ENCODE data around the gene C11orf97.

Gene C11orf97

GRCh38 chr11:94511932-94512781 lies at the start of gene C11orf97:
C11orf97 (plus strand) TSS chr11:94512461; CDS start chr11:94512529, 68 bp downstream.
- no peak for TF ChIP-seq CTCF (IDR thresholded peaks at IDR 0.05; ENCODE audit: control insufficient read depth, insufficient read depth, low read depth, low read length, missing control alignments)
- H3K4me3 ChIP-seq (ENCODE audit: control insufficient read depth, low read depth, low read length): peak within 1 kb of the TSS; percentile 54
- DNase-seq (ENCODE audit: low read depth): no peak

GRCh38 chr11:94469416-94469815 lies 42.8 kb upstream of the C11orf97 start:
- TF ChIP-seq CTCF (IDR thresholded peaks at IDR 0.05; ENCODE audit: control insufficient read depth, insufficient read depth, low read depth, low read length, missing control alignments): no peak
- DNase-seq (ENCODE audit: low read depth): no peak
- H3K4me3 ChIP-seq (ENCODE audit: control insufficient read depth, low read depth, low read length): no peak overlapping the region

- no peak for DNase-seq (ENCODE audit: low read depth)
- TF ChIP-seq CTCF (IDR thresholded peaks at IDR 0.05; ENCODE audit: control insufficient read depth, insufficient read depth, low read depth, low read length, missing control alignments): no peak
- H3K4me3 ChIP-seq (ENCODE audit: control insufficient read depth, low read depth, low read length): no peak overlapping the region
Measured at GRCh38 chr11:94472916-94473799, 39.1 kb upstream of the C11orf97 start.

GRCh38 chr11:94477624-94478023 lies 34.6 kb upstream of the C11orf97 start:
- DNase-seq (ENCODE audit: low read depth): no peak
- TF ChIP-seq CTCF (IDR thresholded peaks at IDR 0.05; ENCODE audit: control insufficient read depth, insufficient read depth, low read depth, low read length, missing control alignments): no peak
- no peak overlapping the region for H3K4me3 ChIP-seq (ENCODE audit: control insufficient read depth, low read depth, low read length)

GRCh38 chr11:94481342-94481741 lies 30.9 kb upstream of the C11orf97 start:
- no peak for DNase-seq (ENCODE audit: low read depth)
- H3K4me3 ChIP-seq (ENCODE audit: control insufficient read depth, low read depth, low read length): no peak overlapping the region
- no peak for TF ChIP-seq CTCF (IDR thresholded peaks at IDR 0.05; ENCODE audit: control insufficient read depth, insufficient read depth, low read depth, low read length, missing control alignments)

- no peak for DNase-seq (ENCODE audit: low read depth)
- no peak for TF ChIP-seq CTCF (IDR thresholded peaks at IDR 0.05; ENCODE audit: control insufficient read depth, insufficient read depth, low read depth, low read length, missing control alignments)
- no peak overlapping the region for H3K4me3 ChIP-seq (ENCODE audit: control insufficient read depth, low read depth, low read length)
Measured at GRCh38 chr11:94486068-94486467, 26.2 kb upstream of the C11orf97 start.
